Neural cell (in vitro differentiated cells): ENCODE measurements around the gene MSI2. TPM values are rescaled to one million over a fixed set of nuclear protein-coding genes. Genes with fewer than 3 reads are reported as not detected.
A peak's percentile ranks its signal among the peaks of the same experiment; 100 is the strongest.

Experiments
- H2AFZ ChIP-seq: fragments of 200-600, 300-800 bp; sonication (generic), shearing (Covaris generic); 2 replicates; pipeline ENCODE4 v1.6.0; 2014; ENCODE audit warnings: low read depth, mild to moderate bottlenecking, antibody characterized with exemption, low read length, moderate library complexity
- H3F3A ChIP-seq: fragments of 200-600 bp; shearing (Covaris generic); 2 replicates; pipeline ENCODE4 v1.6.1; 2016; ENCODE audit warnings: mild to moderate bottlenecking, moderate library complexity, mixed read lengths, antibody characterized with exemption, low read length; ENCODE audit not compliant: insufficient read depth, poor library complexity, severe bottlenecking
- H3K27ac ChIP-seq: fragments of 200-600, 300-800 bp; sonication (generic), shearing (Covaris generic); 2 replicates; pipeline ENCODE4 v1.5.1; 2014; ENCODE audit warnings: mild to moderate bottlenecking, low read length, moderate library complexity
- H3K27me3 ChIP-seq: fragments of 300-800, 200-600 bp; sonication (generic), shearing (Covaris generic); 2 replicates; pipeline ENCODE4 v1.6.0; 2014; ENCODE audit warnings: mild to moderate bottlenecking, low read depth, low read length, moderate library complexity; ENCODE audit not compliant: insufficient read depth
- H3K36me3 ChIP-seq: fragments of 300-800, 200-600 bp; sonication (generic), shearing (Covaris generic); 2 replicates; pipeline ENCODE4 v1.5.1; 2014; ENCODE audit warnings: mild to moderate bottlenecking, antibody characterized with exemption, low read length, moderate library complexity; ENCODE audit not compliant: insufficient read depth
- H3K4me2 ChIP-seq: fragments of 300-800, 200-600 bp; sonication (generic), shearing (Covaris generic); 2 replicates; pipeline ENCODE4 v1.6.0; 2014; ENCODE audit warnings: mild to moderate bottlenecking, low read length
- H3K4me3 ChIP-seq: fragments of 300-800, 200-600 bp; sonication (generic), shearing (Covaris generic); 2 replicates; pipeline ENCODE4 v1.5.1; 2014; ENCODE audit warnings: mild to moderate bottlenecking, low read length, moderate library complexity
- H3K79me2 ChIP-seq: fragments of 200-600 bp; shearing (Covaris generic); replicated peaks from 2 replicates; pipeline ENCODE4 v1.6.0; 2014; ENCODE audit warnings: mild to moderate bottlenecking, low read length, moderate library complexity; ENCODE audit not compliant: insufficient read depth
- H3K9ac ChIP-seq: fragments of 300-800, 200-600 bp; sonication (generic), shearing (Covaris generic); 2 replicates; pipeline ENCODE4 v1.6.1; 2016; ENCODE audit warnings: mild to moderate bottlenecking, low read length, mixed read lengths
- H3K9me2 ChIP-seq: fragments of 200-600 bp; shearing (Covaris generic); 2 replicates; pipeline ENCODE4 v1.6.1; 2016; ENCODE audit warnings: mild to moderate bottlenecking, low read length, mixed read lengths; ENCODE audit not compliant: insufficient read depth
- H3K9me3 ChIP-seq: fragments of 200-600, 300-800 bp; sonication (generic), shearing (Covaris generic); 2 replicates; pipeline ENCODE4 v1.6.1; 2016; ENCODE audit warnings: mild to moderate bottlenecking, mixed run types, low read length, moderate library complexity, mixed read lengths
- H4K20me1 ChIP-seq: fragments of 200-600 bp; shearing (Covaris generic); 2 replicates; pipeline ENCODE4 v1.6.1; 2016; ENCODE audit warnings: mild to moderate bottlenecking, mixed run types; ENCODE audit not compliant: insufficient read depth
- EP300 ChIP-seq: fragments of 450-650 bp; conservative IDR thresholded peaks from 2 replicates; pipeline ENCODE4 v1.6.1; 2014; ENCODE audit warnings: antibody characterized with exemption, mild to moderate bottlenecking, moderate library complexity; ENCODE audit not compliant: poor library complexity, severe bottlenecking
- EZH2 ChIP-seq: fragments of 200-600, 300-800 bp; shearing (Covaris generic), sonication (generic); IDR thresholded peaks from 2 replicates; pipeline ENCODE4 v1.6.1; 2014; ENCODE audit warnings: antibody characterized with exemption, low read length, borderline replicate concordance, mild to moderate bottlenecking; ENCODE audit not compliant: insufficient read depth, poor library complexity, severe bottlenecking
- MXI1 ChIP-seq: fragments of 450-650 bp; conservative IDR thresholded peaks from 2 replicates; pipeline ENCODE4 v1.6.1; 2014; ENCODE audit warnings: antibody characterized with exemption, mild to moderate bottlenecking; ENCODE audit not compliant: poor library complexity, severe bottlenecking
- POLR2AphosphoS5 ChIP-seq: IDR thresholded peaks from 2 replicates; pipeline ENCODE4 v1.6.1; 2012
- RAD21 ChIP-seq: fragments of 450-650 bp; conservative IDR thresholded peaks from 2 replicates; pipeline ENCODE4 v1.6.1; 2014; ENCODE audit warnings: antibody characterized with exemption, mild to moderate bottlenecking, moderate library complexity
- SMC3 ChIP-seq: fragments of 450-650 bp; conservative IDR thresholded peaks from 2 replicates; pipeline ENCODE4 v1.6.1; 2014; ENCODE audit warnings: antibody characterized with exemption, mild to moderate bottlenecking, moderate library complexity; ENCODE audit not compliant: poor library complexity
- TAF1 ChIP-seq: IDR thresholded peaks from 2 replicates; pipeline ENCODE4 v1.6.1; 2012; ENCODE audit warnings: low read depth
- polyA plus RNA-seq: library from polyadenylated mRNA; depleted of rRNA; stranded (reverse); fragments of >200 nt; gene quantifications from 2 replicates; pipeline ENCODE4 v1.2.3, GENCODE V29; 2014
- TF ChIP-seq, protein P1 (sequence below): fragments of 450-650 bp; IDR thresholded peaks from 2 replicates; pipeline ENCODE4 v1.5.1; 2014; ENCODE audit warnings: antibody characterized with exemption, mild to moderate bottlenecking, moderate library complexity; ENCODE audit not compliant: poor library complexity, severe bottlenecking
- TF ChIP-seq, protein P2 (sequence below): IDR thresholded peaks from 2 replicates; pipeline ENCODE4 v1.6.1; 2012; ENCODE audit warnings: borderline replicate concordance

MSI2 gene
- polyA plus RNA-seq, 1 donor from 2014 or later, result 61.4 TPM

- Histone ChIP-seq H3F3A (no peaks in the 10 kb centered on the region), H3K27ac (peak overlapping the region; percentile 81), H4K20me1 (no peaks in the 10 kb centered on the region), H3K4me2 (no peak overlapping the region), H3K36me3 (no peaks in the 10 kb centered on the region), H3K4me3 (peak overlapping the region; percentile 37), H3K9me2 (no peaks in the 10 kb centered on the region), H3K9me3 (no peaks in the 10 kb centered on the region), H3K9ac (peak overlapping the region; percentile 62), H3K79me2 (no peaks in the 10 kb centered on the region), H2AFZ (peak overlapping the region; percentile 48), H3K27me3 (no peaks in the 10 kb centered on the region)
- TF ChIP-seq, protein P1, sequence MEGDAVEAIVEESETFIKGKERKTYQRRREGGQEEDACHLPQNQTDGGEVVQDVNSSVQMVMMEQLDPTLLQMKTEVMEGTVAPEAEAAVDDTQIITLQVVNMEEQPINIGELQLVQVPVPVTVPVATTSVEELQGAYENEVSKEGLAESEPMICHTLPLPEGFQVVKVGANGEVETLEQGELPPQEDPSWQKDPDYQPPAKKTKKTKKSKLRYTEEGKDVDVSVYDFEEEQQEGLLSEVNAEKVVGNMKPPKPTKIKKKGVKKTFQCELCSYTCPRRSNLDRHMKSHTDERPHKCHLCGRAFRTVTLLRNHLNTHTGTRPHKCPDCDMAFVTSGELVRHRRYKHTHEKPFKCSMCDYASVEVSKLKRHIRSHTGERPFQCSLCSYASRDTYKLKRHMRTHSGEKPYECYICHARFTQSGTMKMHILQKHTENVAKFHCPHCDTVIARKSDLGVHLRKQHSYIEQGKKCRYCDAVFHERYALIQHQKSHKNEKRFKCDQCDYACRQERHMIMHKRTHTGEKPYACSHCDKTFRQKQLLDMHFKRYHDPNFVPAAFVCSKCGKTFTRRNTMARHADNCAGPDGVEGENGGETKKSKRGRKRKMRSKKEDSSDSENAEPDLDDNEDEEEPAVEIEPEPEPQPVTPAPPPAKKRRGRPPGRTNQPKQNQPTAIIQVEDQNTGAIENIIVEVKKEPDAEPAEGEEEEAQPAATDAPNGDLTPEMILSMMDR, result peak; percentile 44
- TF ChIP-seq MXI1, result no peak
Measured at GRCh38 chr17:57708410-57708809, 452.1 kb downstream of the MSI2 start.

DNA sequence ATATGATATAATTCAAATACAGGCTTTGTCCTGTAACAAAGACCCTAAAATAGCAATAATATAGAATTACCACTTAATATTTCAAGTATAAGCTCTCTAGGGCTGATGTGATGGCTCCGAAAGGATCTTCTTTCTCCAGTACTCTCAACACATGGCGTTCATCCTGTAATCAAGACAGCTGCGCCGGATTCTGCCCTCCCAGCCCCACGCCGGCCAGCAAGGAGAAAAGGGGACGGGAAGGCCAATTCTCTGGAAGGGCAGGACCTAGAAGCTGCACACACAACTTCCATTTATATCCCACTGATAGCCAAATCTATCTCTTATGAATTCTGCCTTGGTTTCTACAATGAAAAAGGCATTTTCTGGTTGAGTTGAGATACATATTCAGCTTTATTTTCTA is 456.8 kb downstream of the MSI2 start:
- Histone ChIP-seq H3K4me3 (no peak overlapping the region), H3F3A (no peaks in the 10 kb centered on the region), H3K27ac (no peak overlapping the region), H3K9me2 (no peaks in the 10 kb centered on the region), H4K20me1 (no peaks in the 10 kb centered on the region), H3K79me2 (no peaks in the 10 kb centered on the region), H3K9me3 (no peaks in the 10 kb centered on the region), H3K4me2 (no peak overlapping the region), H3K27me3 (no peaks in the 10 kb centered on the region), H2AFZ (no peak overlapping the region), H3K36me3 (no peaks in the 10 kb centered on the region), H3K9ac (no peak overlapping the region)
- TF ChIP-seq, protein P1, result no peak
- no peak for TF ChIP-seq EZH2
- TF ChIP-seq MXI1, result no peak
- no peak for TF ChIP-seq TAF1
- no peak for TF ChIP-seq EP300
- no peak for TF ChIP-seq SMC3
- TF ChIP-seq POLR2AphosphoS5, result no peak
- TF ChIP-seq, protein P2, sequence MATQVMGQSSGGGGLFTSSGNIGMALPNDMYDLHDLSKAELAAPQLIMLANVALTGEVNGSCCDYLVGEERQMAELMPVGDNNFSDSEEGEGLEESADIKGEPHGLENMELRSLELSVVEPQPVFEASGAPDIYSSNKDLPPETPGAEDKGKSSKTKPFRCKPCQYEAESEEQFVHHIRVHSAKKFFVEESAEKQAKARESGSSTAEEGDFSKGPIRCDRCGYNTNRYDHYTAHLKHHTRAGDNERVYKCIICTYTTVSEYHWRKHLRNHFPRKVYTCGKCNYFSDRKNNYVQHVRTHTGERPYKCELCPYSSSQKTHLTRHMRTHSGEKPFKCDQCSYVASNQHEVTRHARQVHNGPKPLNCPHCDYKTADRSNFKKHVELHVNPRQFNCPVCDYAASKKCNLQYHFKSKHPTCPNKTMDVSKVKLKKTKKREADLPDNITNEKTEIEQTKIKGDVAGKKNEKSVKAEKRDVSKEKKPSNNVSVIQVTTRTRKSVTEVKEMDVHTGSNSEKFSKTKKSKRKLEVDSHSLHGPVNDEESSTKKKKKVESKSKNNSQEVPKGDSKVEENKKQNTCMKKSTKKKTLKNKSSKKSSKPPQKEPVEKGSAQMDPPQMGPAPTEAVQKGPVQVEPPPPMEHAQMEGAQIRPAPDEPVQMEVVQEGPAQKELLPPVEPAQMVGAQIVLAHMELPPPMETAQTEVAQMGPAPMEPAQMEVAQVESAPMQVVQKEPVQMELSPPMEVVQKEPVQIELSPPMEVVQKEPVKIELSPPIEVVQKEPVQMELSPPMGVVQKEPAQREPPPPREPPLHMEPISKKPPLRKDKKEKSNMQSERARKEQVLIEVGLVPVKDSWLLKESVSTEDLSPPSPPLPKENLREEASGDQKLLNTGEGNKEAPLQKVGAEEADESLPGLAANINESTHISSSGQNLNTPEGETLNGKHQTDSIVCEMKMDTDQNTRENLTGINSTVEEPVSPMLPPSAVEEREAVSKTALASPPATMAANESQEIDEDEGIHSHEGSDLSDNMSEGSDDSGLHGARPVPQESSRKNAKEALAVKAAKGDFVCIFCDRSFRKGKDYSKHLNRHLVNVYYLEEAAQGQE, result no peak
- TF ChIP-seq RAD21, result no peak
